ENCODE results near the gene LONRF2.

DNA sequence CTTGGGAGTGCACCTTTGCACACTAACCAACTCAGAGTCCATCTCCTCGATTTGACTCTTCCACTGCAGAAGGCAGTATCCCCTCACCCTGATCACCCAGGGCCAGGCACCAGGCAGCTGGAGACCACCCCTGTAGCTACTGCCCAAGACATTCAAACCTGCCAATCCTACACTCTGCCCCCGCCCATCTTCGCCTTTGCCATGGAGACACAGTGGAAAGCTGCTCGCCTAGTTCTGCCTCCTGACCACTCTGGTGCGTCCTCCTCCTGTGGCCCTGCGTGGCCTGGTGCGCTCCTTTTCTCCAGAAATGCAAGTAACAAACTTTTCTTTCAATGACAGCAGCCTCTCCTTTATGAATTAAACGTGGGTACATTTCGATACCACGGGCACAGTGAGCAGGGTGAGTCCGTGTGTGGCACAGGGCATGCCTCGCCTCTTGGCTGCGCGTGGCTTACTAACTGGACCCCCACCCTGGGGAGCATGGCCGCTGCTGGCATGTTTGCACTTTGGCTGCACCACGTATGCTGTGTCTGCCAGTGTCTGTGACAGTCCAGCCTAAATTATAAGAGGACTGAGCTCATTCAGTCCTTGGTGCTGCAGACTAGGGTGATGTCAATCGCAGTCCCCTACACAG is 47.6 kb downstream of the LONRF2 start:
- TF ChIP-seq, protein P1, sequence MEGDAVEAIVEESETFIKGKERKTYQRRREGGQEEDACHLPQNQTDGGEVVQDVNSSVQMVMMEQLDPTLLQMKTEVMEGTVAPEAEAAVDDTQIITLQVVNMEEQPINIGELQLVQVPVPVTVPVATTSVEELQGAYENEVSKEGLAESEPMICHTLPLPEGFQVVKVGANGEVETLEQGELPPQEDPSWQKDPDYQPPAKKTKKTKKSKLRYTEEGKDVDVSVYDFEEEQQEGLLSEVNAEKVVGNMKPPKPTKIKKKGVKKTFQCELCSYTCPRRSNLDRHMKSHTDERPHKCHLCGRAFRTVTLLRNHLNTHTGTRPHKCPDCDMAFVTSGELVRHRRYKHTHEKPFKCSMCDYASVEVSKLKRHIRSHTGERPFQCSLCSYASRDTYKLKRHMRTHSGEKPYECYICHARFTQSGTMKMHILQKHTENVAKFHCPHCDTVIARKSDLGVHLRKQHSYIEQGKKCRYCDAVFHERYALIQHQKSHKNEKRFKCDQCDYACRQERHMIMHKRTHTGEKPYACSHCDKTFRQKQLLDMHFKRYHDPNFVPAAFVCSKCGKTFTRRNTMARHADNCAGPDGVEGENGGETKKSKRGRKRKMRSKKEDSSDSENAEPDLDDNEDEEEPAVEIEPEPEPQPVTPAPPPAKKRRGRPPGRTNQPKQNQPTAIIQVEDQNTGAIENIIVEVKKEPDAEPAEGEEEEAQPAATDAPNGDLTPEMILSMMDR (conservative IDR thresholded peaks at IDR 0.05 in 1 of 2, IDR thresholded peaks at IDR 0.05 in 1 of 2; ENCODE audit: low read depth in 1 of 2, low read length in 2 of 2) = no peak
- TF ChIP-seq EZH2 (IDR thresholded peaks at IDR 0.05; ENCODE audit: low read length, missing control alignments) = no peak

All from fibroblast of lung (primary cell).